Measurements from ENCODE around the gene HLCS. TPM values are rescaled to one million over a fixed set of nuclear protein-coding genes. Genes with fewer than 3 reads are reported as not detected.

Gene HLCS
- total RNA-seq, 1 donor from 2014 or later = 17.1 TPM

GRCh38 chr21:36735724-36736320 is 230.6 kb downstream of the HLCS start:
- Histone ChIP-seq H3K27ac (no peak overlapping the region), H3K4me3 (no peak overlapping the region), H3K9me3 (no peaks in the 10 kb centered on the region), H3K36me3 (no peaks in the 10 kb centered on the region), H3K27me3 (ENCODE audit: low read depth) (peaks cover 30% of the 10 kb centered on the region), H3K4me1 (no peaks in the 10 kb centered on the region)
- intact Hi-C loops (cut with DNase I) = no loop called here
- ATAC-seq = no peak
- no peak for DNase-seq
- TF ChIP-seq CTCF (IDR thresholded peaks at IDR 0.05) = no peak

- no peak for ATAC-seq
- H3K27me3 ChIP-seq (ENCODE audit: low read depth) = peaks cover 35% of the 10 kb centered on the region
- no peak for TF ChIP-seq CTCF (IDR thresholded peaks at IDR 0.05)
Observed at GRCh38 chr21:36735201-36735515, 231.3 kb downstream of the HLCS start.

GRCh38 chr21:36734367-36735200 is 231.9 kb downstream of the HLCS start:
- intact Hi-C loops (cut with DNase I) = no loop called here
- Histone ChIP-seq H3K4me1 (no peaks in the 10 kb centered on the region), H3K9me3 (no peaks in the 10 kb centered on the region), H3K27me3 (ENCODE audit: low read depth) (peaks cover 38% of the 10 kb centered on the region), H3K27ac (no peak overlapping the region), H3K36me3 (no peaks in the 10 kb centered on the region), H3K4me3 (no peak overlapping the region)
- DNase-seq = no peak
- TF ChIP-seq CTCF (IDR thresholded peaks at IDR 0.05) = no peak
- ATAC-seq = no peak

More at GRCh38 chr21:36735201-36735515, 231.3 kb downstream of the HLCS start:
- no peak overlapping the region for H3K4me3 ChIP-seq
- H3K9me3 ChIP-seq = no peaks in the 10 kb centered on the region
- no peak overlapping the region for H3K27ac ChIP-seq
- H3K36me3 ChIP-seq = no peaks in the 10 kb centered on the region
- intact Hi-C loops (cut with DNase I) = no loop called here
- no peak for DNase-seq
- H3K4me1 ChIP-seq = no peaks in the 10 kb centered on the region

GRCh38 chr21:36733857-36734256 is 232.6 kb downstream of the HLCS start:
- no peaks in the 10 kb centered on the region for H3K36me3 ChIP-seq
- no peaks in the 10 kb centered on the region for H3K9me3 ChIP-seq
- H3K4me3 ChIP-seq = no peak overlapping the region
- peaks cover 38% of the 10 kb centered on the region for H3K27me3 ChIP-seq (ENCODE audit: low read depth)
- DNase-seq (no peak), ATAC-seq (no peak)
- H3K4me1 ChIP-seq = no peaks in the 10 kb centered on the region
- TF ChIP-seq CTCF (IDR thresholded peaks at IDR 0.05) = no peak
- intact Hi-C loops (cut with DNase I) = no loop called here
- H3K27ac ChIP-seq = no peak overlapping the region

- ATAC-seq (no peak), DNase-seq (no peak)
- Histone ChIP-seq H3K4me1 (no peaks in the 10 kb centered on the region), H3K9me3 (no peaks in the 10 kb centered on the region), H3K27me3 (ENCODE audit: low read depth) (peaks cover 41% of the 10 kb centered on the region), H3K4me3 (no peak overlapping the region), H3K36me3 (no peaks in the 10 kb centered on the region), H3K27ac (no peak overlapping the region)
- no peak for TF ChIP-seq CTCF (IDR thresholded peaks at IDR 0.05)
- intact Hi-C loops (cut with DNase I) = no loop called here
Observed at GRCh38 chr21:36732761-36733160, 233.7 kb downstream of the HLCS start.

Data from lower lobe of right lung (tissue), 2 donors.